ENCODE data around the gene PDXK.

GRCh38 chr21:43745772-43746517, 27.0 kb downstream of the PDXK start:
- no peak for TF ChIP-seq CTCF (IDR thresholded peaks at IDR 0.05)
- TF ChIP-seq POLR2A (IDR thresholded peaks at IDR 0.05), result no peak

Measured in adrenal gland (tissue), 5 donors.